ENCODE data around the gene FLT4. TPM values are rescaled to one million over a fixed set of nuclear protein-coding genes. Genes with fewer than 3 reads are reported as not detected.

Gene FLT4
- total and polyA plus RNA-seq, 2 experiments from 2014 or later: 3.4 to 13.8 TPM

DNA sequence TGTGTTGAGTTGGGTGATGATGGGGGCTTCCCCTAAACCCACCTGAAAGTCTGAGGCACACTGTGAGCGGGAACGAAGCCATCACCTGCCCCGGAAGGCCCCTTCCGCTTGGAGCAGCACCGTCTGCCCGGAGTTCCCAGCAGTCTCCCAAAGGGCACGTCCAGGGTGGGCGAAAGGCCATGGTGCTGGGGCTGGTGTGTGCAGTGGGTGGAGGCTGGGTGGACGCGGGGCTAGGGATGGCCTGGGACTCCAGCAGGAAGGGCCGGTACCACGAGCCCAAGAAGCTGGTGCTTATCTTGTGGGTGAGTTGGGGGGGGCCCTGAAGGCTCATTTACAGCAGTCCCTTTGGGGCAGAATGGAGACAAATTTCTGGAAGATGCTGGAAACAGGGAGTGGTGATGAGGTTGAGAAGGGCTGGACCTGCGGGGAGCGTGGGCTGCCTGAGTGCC is 4.6 kb downstream of the FLT4 start:
- Mint-ChIP-seq H3K27me3 (ENCODE audit: insufficient read depth, low read depth, poor library complexity) (peaks cover 27% of the 10 kb centered on the region), H3K9me3 (no peaks in the 10 kb centered on the region), H3K4me3 (no peak overlapping the region), H3K36me3 (ENCODE audit: low read depth) (no peaks in the 10 kb centered on the region; the same call in 2 of the 3 replicates), H3K27ac (no peak overlapping the region), H3K4me1 (peaks cover 9% of the 10 kb centered on the region; the same call in 2 of the 3 replicates)
- Histone ChIP-seq H3K79me2 (replicated peaks; ENCODE audit: insufficient read depth) (no peaks in the 10 kb centered on the region), H3K4me1 (ENCODE audit: insufficient read depth) (no peaks in the 10 kb centered on the region; the same call in 1 of the 2 replicates), H2AFZ (no peak overlapping the region), H3K27me3 (ENCODE audit: insufficient read depth) (peaks cover 26% of the 10 kb centered on the region), H3K9me2 (ENCODE audit: insufficient read depth) (no peaks in the 10 kb centered on the region), H4K20me1 (replicated peaks; ENCODE audit: insufficient read depth) (no peaks in the 10 kb centered on the region; the same call in 1 of the 2 replicates), H3K36me3 (ENCODE audit: insufficient read depth) (no peaks in the 10 kb centered on the region), H3K4me3 (no peak overlapping the region), H3K27ac (ENCODE audit: low read depth) (no peak overlapping the region), H3F3A (replicated peaks; ENCODE audit: low read depth) (no peaks in the 10 kb centered on the region), H3K4me2 (no peak overlapping the region)
- DNase-seq (ENCODE audit: low spot score): no peak
- ATAC-seq: no peak
- TF ChIP-seq STAT1 (IDR thresholded peaks at IDR 0.05; ENCODE audit: unreplicated experiment): no peak

DNA sequence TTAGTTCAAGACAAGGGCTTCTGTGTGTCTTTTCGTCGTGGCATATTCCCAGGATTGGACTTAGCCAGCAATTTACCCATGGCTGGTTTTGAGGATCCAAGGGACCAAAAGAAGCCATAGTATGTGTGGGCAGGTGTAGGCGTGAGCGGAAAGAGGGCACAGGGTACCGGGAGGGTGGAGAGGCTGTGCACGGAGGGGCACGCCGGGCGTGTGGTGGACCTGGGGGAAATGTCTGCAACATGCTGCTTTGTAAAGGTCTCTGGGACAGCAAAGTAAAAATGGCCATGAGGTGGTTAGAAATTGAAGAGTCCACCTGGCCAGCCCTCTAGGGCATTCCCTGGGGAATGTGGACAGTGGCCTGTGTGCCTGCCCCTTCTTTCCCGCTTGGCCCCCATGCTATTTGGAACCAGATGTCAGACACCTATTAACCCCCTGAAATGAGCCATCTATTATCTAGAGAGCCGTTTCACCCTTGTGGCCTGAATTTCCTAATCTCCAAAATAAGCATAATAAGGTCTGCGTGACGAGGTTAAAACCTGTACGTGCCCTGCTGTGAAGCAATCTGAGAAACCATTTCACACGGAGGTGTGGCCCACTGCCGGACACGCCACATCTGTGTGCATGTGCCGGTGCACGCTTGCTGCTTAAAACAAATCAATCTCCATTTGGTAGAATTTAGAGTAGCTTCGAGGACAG is 5.1 kb downstream of the FLT4 start:
- ATAC-seq (no peak), DNase-seq (ENCODE audit: low spot score) (no peak)
- Histone ChIP-seq H3K9me2 (ENCODE audit: insufficient read depth) (no peaks in the 10 kb centered on the region), H3K27ac (ENCODE audit: low read depth) (no peak overlapping the region), H3K4me1 (ENCODE audit: insufficient read depth) (no peaks in the 10 kb centered on the region; the same call in 1 of the 2 replicates), H3K4me2 (no peak overlapping the region), H3K36me3 (ENCODE audit: insufficient read depth) (no peaks in the 10 kb centered on the region), H3F3A (replicated peaks; ENCODE audit: low read depth) (no peaks in the 10 kb centered on the region), H3K4me3 (no peak overlapping the region), H4K20me1 (replicated peaks; ENCODE audit: insufficient read depth) (no peaks in the 10 kb centered on the region; the same call in 1 of the 2 replicates), H3K27me3 (ENCODE audit: insufficient read depth) (peaks cover 23% of the 10 kb centered on the region), H3K79me2 (replicated peaks; ENCODE audit: insufficient read depth) (no peaks in the 10 kb centered on the region), H2AFZ (no peak overlapping the region)
- peaks cover 26% of the 10 kb centered on the region for H3K27me3 Mint-ChIP-seq (ENCODE audit: insufficient read depth, low read depth, poor library complexity)
- H3K9me3 Mint-ChIP-seq: no peaks in the 10 kb centered on the region
- peaks cover 11% of the 10 kb centered on the region for H3K4me1 Mint-ChIP-seq
- H3K27ac Mint-ChIP-seq: no peak overlapping the region
- no peak overlapping the region for H3K4me3 Mint-ChIP-seq
- H3K36me3 Mint-ChIP-seq (ENCODE audit: low read depth): no peaks in the 10 kb centered on the region; the same call in 2 of the 3 replicates
- TF ChIP-seq CREB1 (CRISPR knock-in tag; IDR thresholded peaks at IDR 0.05; ENCODE audit: low read depth) (no peak), EZH2 (IDR thresholded peaks at IDR 0.05; ENCODE audit: low read depth, unreplicated experiment) (no peak), JUNB (IDR thresholded peaks at IDR 0.05; ENCODE audit: unreplicated experiment) (no peak), EZH2phosphoT487 (IDR thresholded peaks at IDR 0.05; ENCODE audit: unreplicated experiment) (no peak), ZNF114 (CRISPR knock-in tag; IDR thresholded peaks at IDR 0.05) (no peak), POLR2AphosphoS5 (IDR thresholded peaks at IDR 0.05; ENCODE audit: low read depth) (no peak), NANOG (IDR thresholded peaks at IDR 0.05; ENCODE audit: borderline replicate concordance) (no peak)
- TF ChIP-seq, protein P1, sequence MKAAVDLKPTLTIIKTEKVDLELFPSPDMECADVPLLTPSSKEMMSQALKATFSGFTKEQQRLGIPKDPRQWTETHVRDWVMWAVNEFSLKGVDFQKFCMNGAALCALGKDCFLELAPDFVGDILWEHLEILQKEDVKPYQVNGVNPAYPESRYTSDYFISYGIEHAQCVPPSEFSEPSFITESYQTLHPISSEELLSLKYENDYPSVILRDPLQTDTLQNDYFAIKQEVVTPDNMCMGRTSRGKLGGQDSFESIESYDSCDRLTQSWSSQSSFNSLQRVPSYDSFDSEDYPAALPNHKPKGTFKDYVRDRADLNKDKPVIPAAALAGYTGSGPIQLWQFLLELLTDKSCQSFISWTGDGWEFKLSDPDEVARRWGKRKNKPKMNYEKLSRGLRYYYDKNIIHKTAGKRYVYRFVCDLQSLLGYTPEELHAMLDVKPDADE (IDR thresholded peaks at IDR 0.05): no peak
- TF ChIP-seq, protein P2, sequence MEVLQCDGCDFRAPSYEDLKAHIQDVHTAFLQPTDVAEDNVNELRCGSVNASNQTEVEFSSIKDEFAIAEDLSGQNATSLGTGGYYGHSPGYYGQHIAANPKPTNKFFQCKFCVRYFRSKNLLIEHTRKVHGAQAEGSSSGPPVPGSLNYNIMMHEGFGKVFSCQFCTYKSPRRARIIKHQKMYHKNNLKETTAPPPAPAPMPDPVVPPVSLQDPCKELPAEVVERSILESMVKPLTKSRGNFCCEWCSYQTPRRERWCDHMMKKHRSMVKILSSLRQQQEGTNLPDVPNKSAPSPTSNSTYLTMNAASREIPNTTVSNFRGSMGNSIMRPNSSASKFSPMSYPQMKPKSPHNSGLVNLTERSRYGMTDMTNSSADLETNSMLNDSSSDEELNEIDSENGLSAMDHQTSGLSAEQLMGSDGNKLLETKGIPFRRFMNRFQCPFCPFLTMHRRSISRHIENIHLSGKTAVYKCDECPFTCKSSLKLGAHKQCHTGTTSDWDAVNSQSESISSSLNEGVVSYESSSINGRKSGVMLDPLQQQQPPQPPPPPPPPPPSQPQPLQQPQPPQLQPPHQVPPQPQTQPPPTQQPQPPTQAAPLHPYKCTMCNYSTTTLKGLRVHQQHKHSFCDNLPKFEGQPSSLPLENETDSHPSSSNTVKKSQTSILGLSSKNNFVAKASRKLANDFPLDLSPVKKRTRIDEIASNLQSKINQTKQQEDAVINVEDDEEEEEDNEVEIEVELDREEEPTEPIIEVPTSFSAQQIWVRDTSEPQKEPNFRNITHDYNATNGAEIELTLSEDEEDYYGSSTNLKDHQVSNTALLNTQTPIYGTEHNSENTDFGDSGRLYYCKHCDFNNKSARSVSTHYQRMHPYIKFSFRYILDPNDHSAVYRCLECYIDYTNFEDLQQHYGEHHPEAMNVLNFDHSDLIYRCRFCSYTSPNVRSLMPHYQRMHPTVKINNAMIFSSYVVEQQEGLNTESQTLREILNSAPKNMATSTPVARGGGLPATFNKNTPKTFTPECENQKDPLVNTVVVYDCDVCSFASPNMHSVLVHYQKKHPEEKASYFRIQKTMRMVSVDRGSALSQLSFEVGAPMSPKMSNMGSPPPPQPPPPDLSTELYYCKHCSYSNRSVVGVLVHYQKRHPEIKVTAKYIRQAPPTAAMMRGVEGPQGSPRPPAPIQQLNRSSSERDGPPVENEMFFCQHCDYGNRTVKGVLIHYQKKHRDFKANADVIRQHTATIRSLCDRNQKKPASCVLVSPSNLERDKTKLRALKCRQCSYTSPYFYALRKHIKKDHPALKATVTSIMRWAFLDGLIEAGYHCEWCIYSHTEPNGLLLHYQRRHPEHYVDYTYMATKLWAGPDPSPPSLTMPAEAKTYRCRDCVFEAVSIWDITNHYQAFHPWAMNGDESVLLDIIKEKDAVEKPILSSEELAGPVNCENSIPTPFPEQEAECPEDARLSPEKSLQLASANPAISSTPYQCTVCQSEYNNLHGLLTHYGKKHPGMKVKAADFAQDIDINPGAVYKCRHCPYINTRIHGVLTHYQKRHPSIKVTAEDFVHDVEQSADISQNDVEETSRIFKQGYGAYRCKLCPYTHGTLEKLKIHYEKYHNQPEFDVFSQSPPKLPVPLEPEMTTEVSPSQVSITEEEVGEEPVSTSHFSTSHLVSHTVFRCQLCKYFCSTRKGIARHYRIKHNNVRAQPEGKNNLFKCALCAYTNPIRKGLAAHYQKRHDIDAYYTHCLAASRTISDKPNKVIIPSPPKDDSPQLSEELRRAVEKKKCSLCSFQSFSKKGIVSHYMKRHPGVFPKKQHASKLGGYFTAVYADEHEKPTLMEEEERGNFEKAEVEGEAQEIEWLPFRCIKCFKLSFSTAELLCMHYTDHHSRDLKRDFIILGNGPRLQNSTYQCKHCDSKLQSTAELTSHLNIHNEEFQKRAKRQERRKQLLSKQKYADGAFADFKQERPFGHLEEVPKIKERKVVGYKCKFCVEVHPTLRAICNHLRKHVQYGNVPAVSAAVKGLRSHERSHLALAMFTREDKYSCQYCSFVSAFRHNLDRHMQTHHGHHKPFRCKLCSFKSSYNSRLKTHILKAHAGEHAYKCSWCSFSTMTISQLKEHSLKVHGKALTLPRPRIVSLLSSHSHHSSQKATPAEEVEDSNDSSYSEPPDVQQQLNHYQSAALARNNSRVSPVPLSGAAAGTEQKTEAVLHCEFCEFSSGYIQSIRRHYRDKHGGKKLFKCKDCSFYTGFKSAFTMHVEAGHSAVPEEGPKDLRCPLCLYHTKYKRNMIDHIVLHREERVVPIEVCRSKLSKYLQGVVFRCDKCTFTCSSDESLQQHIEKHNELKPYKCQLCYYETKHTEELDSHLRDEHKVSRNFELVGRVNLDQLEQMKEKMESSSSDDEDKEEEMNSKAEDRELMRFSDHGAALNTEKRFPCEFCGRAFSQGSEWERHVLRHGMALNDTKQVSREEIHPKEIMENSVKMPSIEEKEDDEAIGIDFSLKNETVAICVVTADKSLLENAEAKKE (CRISPR knock-in tag; IDR thresholded peaks at IDR 0.05): no peak
- TF ChIP-seq, protein P3, sequence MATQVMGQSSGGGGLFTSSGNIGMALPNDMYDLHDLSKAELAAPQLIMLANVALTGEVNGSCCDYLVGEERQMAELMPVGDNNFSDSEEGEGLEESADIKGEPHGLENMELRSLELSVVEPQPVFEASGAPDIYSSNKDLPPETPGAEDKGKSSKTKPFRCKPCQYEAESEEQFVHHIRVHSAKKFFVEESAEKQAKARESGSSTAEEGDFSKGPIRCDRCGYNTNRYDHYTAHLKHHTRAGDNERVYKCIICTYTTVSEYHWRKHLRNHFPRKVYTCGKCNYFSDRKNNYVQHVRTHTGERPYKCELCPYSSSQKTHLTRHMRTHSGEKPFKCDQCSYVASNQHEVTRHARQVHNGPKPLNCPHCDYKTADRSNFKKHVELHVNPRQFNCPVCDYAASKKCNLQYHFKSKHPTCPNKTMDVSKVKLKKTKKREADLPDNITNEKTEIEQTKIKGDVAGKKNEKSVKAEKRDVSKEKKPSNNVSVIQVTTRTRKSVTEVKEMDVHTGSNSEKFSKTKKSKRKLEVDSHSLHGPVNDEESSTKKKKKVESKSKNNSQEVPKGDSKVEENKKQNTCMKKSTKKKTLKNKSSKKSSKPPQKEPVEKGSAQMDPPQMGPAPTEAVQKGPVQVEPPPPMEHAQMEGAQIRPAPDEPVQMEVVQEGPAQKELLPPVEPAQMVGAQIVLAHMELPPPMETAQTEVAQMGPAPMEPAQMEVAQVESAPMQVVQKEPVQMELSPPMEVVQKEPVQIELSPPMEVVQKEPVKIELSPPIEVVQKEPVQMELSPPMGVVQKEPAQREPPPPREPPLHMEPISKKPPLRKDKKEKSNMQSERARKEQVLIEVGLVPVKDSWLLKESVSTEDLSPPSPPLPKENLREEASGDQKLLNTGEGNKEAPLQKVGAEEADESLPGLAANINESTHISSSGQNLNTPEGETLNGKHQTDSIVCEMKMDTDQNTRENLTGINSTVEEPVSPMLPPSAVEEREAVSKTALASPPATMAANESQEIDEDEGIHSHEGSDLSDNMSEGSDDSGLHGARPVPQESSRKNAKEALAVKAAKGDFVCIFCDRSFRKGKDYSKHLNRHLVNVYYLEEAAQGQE (IDR thresholded peaks at IDR 0.05; ENCODE audit: unreplicated experiment): no peak
